Measurements from ENCODE around the gene UACA.

DNA sequence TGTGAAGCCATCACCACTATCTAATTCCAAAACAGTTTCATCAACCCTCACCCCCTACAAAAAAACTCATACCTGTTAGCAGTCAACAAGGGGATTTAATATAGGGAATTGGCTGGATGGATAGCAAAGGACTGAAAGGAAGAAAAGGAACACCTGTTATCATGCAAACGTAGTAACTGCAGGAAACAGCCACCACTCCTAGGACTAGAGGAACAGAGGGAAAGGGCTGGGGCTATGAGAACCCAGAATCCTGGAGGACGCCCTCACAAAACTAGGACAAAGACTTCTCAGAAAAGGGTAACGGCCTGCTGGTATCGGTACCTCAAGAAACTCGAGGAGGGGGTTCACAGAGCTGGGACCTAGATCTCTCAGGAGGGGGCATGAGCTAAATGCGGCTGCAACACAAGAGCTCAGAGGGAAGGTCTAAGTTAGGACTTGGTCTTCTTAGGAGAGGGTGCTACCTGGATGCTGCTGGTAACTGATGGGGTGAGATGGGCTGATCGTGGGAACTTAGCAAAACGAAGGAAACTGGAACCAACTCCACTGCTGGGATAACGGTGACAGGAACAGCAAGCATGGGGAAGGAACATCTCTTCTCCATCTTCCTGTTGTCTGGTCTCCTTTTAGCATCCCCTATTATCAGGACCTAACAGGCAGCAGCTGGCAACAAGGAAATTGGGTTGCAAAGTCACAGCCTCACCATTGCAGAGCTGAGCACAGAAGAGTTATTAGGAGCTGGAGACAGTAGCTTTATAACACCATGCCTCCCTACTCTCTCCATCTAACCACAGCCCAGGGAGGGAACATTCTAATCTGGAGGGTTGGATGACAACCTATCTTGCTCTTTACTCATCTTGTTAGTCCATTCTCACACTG lies 147.7 kb downstream of the UACA start:
- TF ChIP-seq CTCF (IDR thresholded peaks at IDR 0.05) = no peak
- TF ChIP-seq POLR2AphosphoS5 (IDR thresholded peaks at IDR 0.05) = no peak

Measured in stomach (tissue), 4 donors.